Measurements from ENCODE around the gene CD86.
"Not testable (repeated sequence)": the region's sequence is repeated elsewhere in the genome, so short reads cannot be mapped to it uniquely, and the experiment has no call there.

Gene CD86

GRCh38 chr3:122164983-122165382 lies 109.8 kb downstream of the CD86 start:
- DNase-seq (ENCODE audit: low spot score): not testable (repeated sequence)

- DNase-seq (ENCODE audit: low spot score): no peak
These were observed 112.5 kb downstream of the CD86 start for GRCh38 chr3:122167630-122168029.

GRCh38 chr3:122168044-122168443 lies 112.9 kb downstream of the CD86 start:
- no peak for DNase-seq (ENCODE audit: low spot score)

GRCh38 chr3:122169911-122170310 lies 114.7 kb downstream of the CD86 start:
- DNase-seq (ENCODE audit: low spot score): no peak
